ENCODE results near the gene JOSD2. TPM values are rescaled to one million over a fixed set of nuclear protein-coding genes. Genes with fewer than 3 reads are reported as not detected.
A peak's percentile ranks its signal among the peaks of the same experiment; 100 is the strongest.

Gene JOSD2
- total and polyA plus RNA-seq, 9 of the 15 experiments (the other 6 are each of a cell fraction or from before 2014, with no cell fraction given) = 0.06 to 14.4 (median 3.1) TPM

- no peak for TF ChIP-seq MLX (CRISPR knock-in tag; conservative IDR thresholded peaks at IDR 0.05)
- TF ChIP-seq ZNF778 (CRISPR knock-in tag; IDR thresholded peaks at IDR 0.05) = no peak
- peak; percentile 22 to 42; a peak in 1 of 4 replicates for TF ChIP-seq MAZ (CRISPR knock-in tag; conservative IDR thresholded peaks at IDR 0.05 in 1 of 2, IDR thresholded peaks at IDR 0.05 in 1 of 2)
- TF ChIP-seq CHD1 (IDR thresholded peaks at IDR 0.05; ENCODE audit: low read length) = no peak
- TF ChIP-seq ZNF212 (CRISPR knock-in tag; IDR thresholded peaks at IDR 0.05) = no peak
These were observed 40.8 kb upstream of the JOSD2 start (continued) for GRCh38 chr19:50551715-50552187.

- ATAC-seq = no peak
- no TSS peak for BruUV-seq (replicated peaks)
- Histone ChIP-seq H3K4me2 (ENCODE audit: insufficient read depth, low read length) (no peak overlapping the region), H3K9me3 (replicated peaks; ENCODE audit: control insufficient read depth, insufficient read depth, low read depth, low read length) (no peaks in the 10 kb centered on the region), H3K36me3 (ENCODE audit: control insufficient read depth, insufficient read depth, low read length) (no peaks in the 10 kb centered on the region), H3K27me3 (ENCODE audit: control insufficient read depth in 2 of 2, insufficient read depth in 2 of 2, low read length in 2 of 2) (peaks cover 0 to 32% of the 10 kb centered on the region in 2 experiments; a peak in 3 of 5 replicates), H4K20me1 (replicated peaks; ENCODE audit: control insufficient read depth, insufficient read depth, low read length) (peaks cover 8% of the 10 kb centered on the region), H3K27ac (ENCODE audit: extremely low read depth, low read depth, low read length) (no peak overlapping the region; the same call in 2 of the 3 replicates), H3K4me3 (no peak overlapping the region), H3K9me1 (ENCODE audit: control insufficient read depth, insufficient read depth, low read length) (no peaks in the 10 kb centered on the region), H3K4me1 (replicated peaks in 1 of 2; ENCODE audit: control insufficient read depth in 2 of 2, insufficient read depth in 2 of 2, low read length in 2 of 2) (peaks cover 3 to 42% of the 10 kb centered on the region in 2 experiments; a peak in 4 of 5 replicates), H3K9ac (ENCODE audit: insufficient read depth in 1 of 2, low read depth in 2 of 2, low read length in 2 of 2) (peak overlapping the region in 1 of 2 experiments; percentile 65; a peak in 1 of 4 replicates), H2AFZ (ENCODE audit: low read depth, low read length) (no peak overlapping the region), H3K79me2 (ENCODE audit: control insufficient read depth, insufficient read depth, low read length) (no peaks in the 10 kb centered on the region)
- TF ChIP-seq ZNF740 (CRISPR knock-in tag; IDR thresholded peaks at IDR 0.05) (0 out of 2 replicates have a peak, but pooled peaks have one; percentile 57), ZNF740 (tag; IDR thresholded peaks at IDR 0.05) (peak in 1 of 2 experiments; percentile 70; a peak in 1 of 4 replicates), ZNF232 (CRISPR knock-in tag; IDR thresholded peaks at IDR 0.05) (no peak)
- no peak for FAIRE-seq
- DNase-seq (ENCODE audit: extremely low read depth in 1 of 4, low spot score in 3 of 4) = no peak
- in situ Hi-C loops (cut with MboI) = no loop called here
- ChIA-PET CTCF (ENCODE audit: low intra/inter-chr PET ratio) (no interaction called here), POLR2A (no interaction called here)
- 25% methylated on average over 4 of the region's 32 CpGs for WGBS (ENCODE audit: insufficient coverage, low coverage, missing lambda C conversion rate)
- intact Hi-C loops (cut with micrococcal nuclease) = no loop called here
These were observed 40.2 kb upstream of the JOSD2 start for GRCh38 chr19:50551034-50551714.
